Panc1 (cell line): ENCODE results near the gene KRTAP10-6. TPM values are rescaled to one million over a fixed set of nuclear protein-coding genes. Genes with fewer than 3 reads are reported as not detected.

Experiments
- ATAC-seq: fragments of 200-7000 bp; cut with Tn5 transposase; 2 replicates; pipeline ENCODE4 v1.9.1; 2020; ENCODE audit warnings: mild to moderate bottlenecking, moderate library complexity
- BruUV-seq: library from RNA; stranded (reverse); fragments of 400-500 nt; replicated peaks from 2 replicates; lab custom pipeline; 2021; lab: Mats Ljungman, UMichigan
- CTCF ChIA-PET: fragments of 300-600 bp; sonication (Branson Sonifier 250); formaldehyde crosslinking; loops from one replicate; lab custom pipeline; 2022; ENCODE audit warnings: antibody characterized with exemption; lab: Charles Lee
- POLR2A ChIA-PET: fragments of 300-600 bp; sonication (Branson Sonifier 250); formaldehyde crosslinking; loops from one replicate; lab custom pipeline; 2022; ENCODE audit warnings: antibody characterized with exemption; lab: Charles Lee
- DNase-seq: peaks from one replicate; pipeline ENCODE4 v3.0.0-alpha.2; 2010; ENCODE audit warnings: low read depth, low spot score
- H3K27ac ChIP-seq: 2 replicates; pipeline ENCODE4 v1.5.1; 2011; ENCODE audit warnings: mild to moderate bottlenecking, low read length, inconsistent platforms
- H3K27me3 ChIP-seq: fragments of 200-500 bp; sonication (Bioruptor generic); 2 replicates; pipeline ENCODE4 v1.6.0; 2014; ENCODE audit warnings: low read length, inconsistent platforms; ENCODE audit not compliant: control insufficient read depth, insufficient read depth
- H3K36me3 ChIP-seq: fragments of 200-500 bp; sonication (Bioruptor generic); 2 replicates; pipeline ENCODE4 v1.5.1; 2014; ENCODE audit warnings: inconsistent platforms, mild to moderate bottlenecking, low read length, moderate library complexity; ENCODE audit not compliant: control insufficient read depth, insufficient read depth
- H3K4me1 ChIP-seq: 2 replicates; pipeline ENCODE4 v1.5.1; 2011; ENCODE audit warnings: inconsistent platforms, mild to moderate bottlenecking, low read length, moderate library complexity; ENCODE audit not compliant: control insufficient read depth, insufficient read depth
- H3K4me3 ChIP-seq, 2 experiments: 2 replicates each; pipeline ENCODE4 v1.5.1; 2011 to 2012; ENCODE audit warnings: low read depth in 2 of 2, low read length in 2 of 2, mild to moderate bottlenecking in 2 of 2, inconsistent platforms in 1 of 2, moderate library complexity in 1 of 2
- H3K9me3 ChIP-seq: fragments of 200-500 bp; sonication (Bioruptor generic); 2 replicates; pipeline ENCODE4 v1.5.1; 2014; ENCODE audit warnings: low read depth, mild to moderate bottlenecking, inconsistent platforms, low read length, moderate library complexity; ENCODE audit not compliant: control insufficient read depth, insufficient read depth
- CTCF ChIP-seq: fragments of 450-650 bp; IDR thresholded peaks from 2 replicates; pipeline ENCODE4 v1.5.1; 2017; ENCODE audit warnings: mild to moderate bottlenecking
- POLR2AphosphoS5 ChIP-seq: IDR thresholded peaks from 2 replicates; pipeline ENCODE4 v1.6.1; 2012; ENCODE audit warnings: mild to moderate bottlenecking, low read depth, low read length, moderate library complexity
- REST ChIP-seq, 2 experiments: IDR thresholded peaks; 2 replicates each; pipeline ENCODE4 v1.6.1; 2011 to 2012; ENCODE audit warnings: low read depth in 2 of 2, control low read depth in 1 of 2, low read length in 1 of 2, mild to moderate bottlenecking in 1 of 2, moderate library complexity in 1 of 2; ENCODE audit not compliant: insufficient read depth in 1 of 2
- SIN3A ChIP-seq: IDR thresholded peaks from 2 replicates; pipeline ENCODE4 v1.6.1; 2012; ENCODE audit warnings: low read depth, mild to moderate bottlenecking, low read length, moderate library complexity, borderline replicate concordance; ENCODE audit not compliant: insufficient read depth
- TCF7L2 ChIP-seq: IDR thresholded peaks from 2 replicates; pipeline ENCODE4 v1.6.1; 2011; ENCODE audit warnings: mild to moderate bottlenecking, low read depth, low read length, inconsistent platforms
- in situ Hi-C: cut with HindIII; loops from 2 replicates; pipeline ENCODE4 v1.10.0; 2016; ENCODE audit warnings: low sequenced_read_pairs, low pct_unique_long_range_greater_than_20kb
- intact Hi-C: fragments of 100-400 bp; cut with micrococcal nuclease; formaldehyde crosslinking; loops from one replicate; pipeline ENCODE4 v1.10.0; 2022; ENCODE audit not compliant: unreplicated experiment
- total RNA-seq: library from RNA; stranded (reverse); gene quantifications from one replicate; pipeline ENCODE4 v1.2.1, GENCODE V29; 2021; ENCODE audit not compliant: unreplicated experiment

Gene KRTAP10-6
- total RNA-seq, 1 experiment from 2014 or later, result not detected

- peak; percentile 23; the same call in 1 of the 2 replicates for ATAC-seq
- H3K4me3 ChIP-seq, result no peak overlapping the region
- POLR2A ChIA-PET, result no interaction called here
- H3K27ac ChIP-seq, result no peak overlapping the region
- intact Hi-C loops, result no loop called here
- DNase-seq, result no peak
- H3K9me3 ChIP-seq, result no peaks in the 10 kb centered on the region
- no peaks in the 10 kb centered on the region for H3K4me1 ChIP-seq
- H3K36me3 ChIP-seq, result no peaks in the 10 kb centered on the region
- BruUV-seq, result no TSS peak
- TF ChIP-seq POLR2AphosphoS5 (no peak), CTCF (no peak), SIN3A (no peak), TCF7L2 (no peak), REST (IDR thresholded peaks at IDR 0.05; ENCODE audit: insufficient read depth in 1 of 2, low read depth in 2 of 2, low read length in 1 of 2) (no peak)
- in situ Hi-C loops, result no loop called here
- no peaks in the 10 kb centered on the region; the same call in none of the 2 replicates for H3K27me3 ChIP-seq
- CTCF ChIA-PET, result no interaction called here
Observed at GRCh38 chr21:44589586-44590305, 2.6 kb downstream of the KRTAP10-6 start.

GRCh38 chr21:44589094-44589493, 3.2 kb downstream of the KRTAP10-6 start:
- in situ Hi-C loops (no loop called here), intact Hi-C loops (no loop called here)
- no peak for DNase-seq
- no peaks in the 10 kb centered on the region for H3K4me1 ChIP-seq
- ATAC-seq, result no peak
- H3K27me3 ChIP-seq, result peaks cover 4% of the 10 kb centered on the region
- POLR2A ChIA-PET, result no interaction called here
- no TSS peak for BruUV-seq
- H3K9me3 ChIP-seq, result no peaks in the 10 kb centered on the region
- H3K4me3 ChIP-seq, result no peak overlapping the region
- no peaks in the 10 kb centered on the region for H3K36me3 ChIP-seq
- TF ChIP-seq TCF7L2 (no peak), REST (IDR thresholded peaks at IDR 0.05; ENCODE audit: insufficient read depth in 1 of 2, low read depth in 2 of 2, low read length in 1 of 2) (no peak), CTCF (no peak), SIN3A (no peak), POLR2AphosphoS5 (no peak)
- CTCF ChIA-PET, result no interaction called here
- no peak overlapping the region for H3K27ac ChIP-seq
